SH-SY5Y (cell line): ENCODE results near the gene AANAT.

ENCODE experiments used
- GATA2 ChIP-seq: IDR thresholded peaks from 2 replicates; pipeline ENCODE4 v1.6.1; 2011; ENCODE audit warnings: mild to moderate bottlenecking, low read depth, low read length
- GATA3 ChIP-seq: IDR thresholded peaks from 2 replicates; pipeline ENCODE4 v1.6.1; 2011; ENCODE audit warnings: low read depth, mild to moderate bottlenecking, low read length, moderate library complexity

- TF ChIP-seq GATA2 (no peak), GATA3 (no peak)
These were observed 15.2 kb upstream of the AANAT start for GRCh38 chr17:76452127-76452659.
